Small intestine (tissue), 7 donors: ENCODE measurements around the gene FASTK. TPM values are rescaled to one million over a fixed set of nuclear protein-coding genes. Genes with fewer than 3 reads are reported as not detected.

Source experiments
- DNase-seq, 2 donors: peaks; one replicate each; pipeline versions ENCODE4 v3.0.0 to v3.0.0-alpha.2; 2013
- FAIRE-seq: peaks from 2 replicates; lab custom pipeline; 2012; peaks lifted over from hg19 to GRCh38; lab: Jason Lieb, UNC
- H3K27ac ChIP-seq, 3 donors: one replicate each; pipeline ENCODE4 v1.5.1; 2013; ENCODE audit warnings: low read length in 2 of 3, mild to moderate bottlenecking in 2 of 3, control low read depth in 1 of 3, inconsistent platforms in 1 of 3, low read depth in 1 of 3, moderate library complexity in 1 of 3
- H3K27me3 ChIP-seq, 3 donors: one replicate each; pipeline ENCODE4 v1.6.1; 2013; ENCODE audit warnings: low read length in 3 of 3, inconsistent platforms in 1 of 3; ENCODE audit not compliant: control insufficient read depth in 3 of 3, insufficient read depth in 3 of 3
- H3K36me3 ChIP-seq, 3 donors: one replicate each; pipeline ENCODE4 v1.6.1; 2013; ENCODE audit warnings: low read length in 3 of 3, inconsistent platforms in 1 of 3, low read depth in 1 of 3, mild to moderate bottlenecking in 1 of 3, moderate library complexity in 1 of 3; ENCODE audit not compliant: control insufficient read depth in 3 of 3, insufficient read depth in 2 of 3
- H3K4me1 ChIP-seq, 3 donors: one replicate each; pipeline ENCODE4 v1.6.1; 2013; ENCODE audit warnings: low read length in 2 of 3, inconsistent platforms in 1 of 3, low read depth in 1 of 3, mild to moderate bottlenecking in 1 of 3, moderate library complexity in 1 of 3; ENCODE audit not compliant: control insufficient read depth in 3 of 3, insufficient read depth in 2 of 3
- H3K4me3 ChIP-seq, 3 donors: one replicate each; pipeline ENCODE4 v1.5.1; 2013; ENCODE audit warnings: low read length in 3 of 3, control low read depth in 1 of 3, inconsistent platforms in 1 of 3, low read depth in 1 of 3, mild to moderate bottlenecking in 1 of 3, moderate library complexity in 1 of 3
- H3K9me3 ChIP-seq, 2 donors: one replicate each; pipeline ENCODE4 v1.6.1; 2013; ENCODE audit warnings: low read depth in 1 of 2, low read length in 1 of 2; ENCODE audit not compliant: control insufficient read depth in 2 of 2, insufficient read depth in 1 of 2
- WGBS, 3 donors: extraction: QIAGEN DNeasy Blood & Tissue Kit; methylation state at CpG; one replicate each; pipeline ENCODE4 v1.1.7; 2013; 5-methylcytosine and 5-hydroxymethylcytosine counted together
- polyA plus RNA-seq, 4 donors: library from polyadenylated mRNA; stranded (reverse) in 3 of 4; unstranded in 1 of 4; fragments of 200-250 nt in 3 of 4; fragments of 120-200 nt in 1 of 4; gene quantifications; one replicate each; pipeline versions ENCODE4 v1.2.1 to v1.2.3, GENCODE V29; 2013
- donor health status: healthy with polysubstance abuse.
- donor health status: control.
- donor health status: control.
- donor health status: Bipolar disorder and iron deficiency.
- donor health status: healthy.

The FASTK gene
- polyA plus RNA-seq, 4 donors = 95.2 to 248 (median 126) TPM

- no peaks in the 10 kb centered on the region for H3K4me1 ChIP-seq
- 93 to 95% (median 93%) methylated on average over 26 to 39 of the region's 39 CpGs for WGBS, 3 donors
- no peak overlapping the region for H3K27ac ChIP-seq
- FAIRE-seq (no peak), DNase-seq (no peak)
- H3K9me3 ChIP-seq = no peaks in the 10 kb centered on the region
- H3K36me3 ChIP-seq = peaks cover 16 to 100% (median 22%) of the 10 kb centered on the region in 3 donors
- H3K27me3 ChIP-seq = no peaks in the 10 kb centered on the region
- H3K4me3 ChIP-seq = no peak overlapping the region
Observed at GRCh38 chr7:151071032-151071866, 9.4 kb downstream of the FASTK start.

DNA sequence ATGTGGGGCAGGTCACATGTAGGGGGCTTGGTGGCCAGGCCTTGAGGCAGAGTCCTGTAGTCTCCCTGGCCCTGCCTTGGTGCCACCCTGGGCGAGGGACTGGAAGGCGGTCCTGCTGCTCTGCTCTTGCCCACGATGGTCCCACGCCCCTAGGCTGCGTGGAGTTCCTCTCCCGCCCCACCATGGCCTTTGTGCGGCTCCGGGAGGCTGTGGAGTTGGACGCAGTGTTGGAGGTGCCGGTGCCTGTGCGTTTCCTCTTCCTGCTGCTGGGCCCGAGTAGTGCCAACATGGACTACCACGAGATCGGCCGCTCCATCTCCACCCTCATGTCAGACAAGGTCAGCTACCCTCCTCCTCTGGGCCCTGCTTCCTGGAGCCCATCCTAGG, 10.0 kb downstream of the FASTK start:
- 91 to 94% (median 94%) methylated on average over 15 of the region's 15 CpGs for WGBS, 3 donors
- Histone ChIP-seq H3K4me1 (no peaks in the 10 kb centered on the region), H3K27ac (no peak overlapping the region), H3K27me3 (no peaks in the 10 kb centered on the region), H3K36me3 (peaks cover 11 to 100% (median 25%) of the 10 kb centered on the region in 3 donors), H3K9me3 (no peaks in the 10 kb centered on the region), H3K4me3 (no peak overlapping the region)
- DNase-seq (no peak), FAIRE-seq (no peak)

- FAIRE-seq (no peak), DNase-seq (no peak)
- H3K36me3 ChIP-seq = peaks cover 10 to 100% (median 25%) of the 10 kb centered on the region in 3 donors
- H3K27me3 ChIP-seq = no peaks in the 10 kb centered on the region
- no peak overlapping the region for H3K4me3 ChIP-seq
- no peaks in the 10 kb centered on the region for H3K4me1 ChIP-seq
- 86 to 90% (median 90%) methylated on average over 17 of the region's 17 CpGs for WGBS, 3 donors
- H3K27ac ChIP-seq = no peak overlapping the region
- no peaks in the 10 kb centered on the region for H3K9me3 ChIP-seq
Observed at GRCh38 chr7:151069841-151070573, 10.6 kb downstream of the FASTK start.

DNA sequence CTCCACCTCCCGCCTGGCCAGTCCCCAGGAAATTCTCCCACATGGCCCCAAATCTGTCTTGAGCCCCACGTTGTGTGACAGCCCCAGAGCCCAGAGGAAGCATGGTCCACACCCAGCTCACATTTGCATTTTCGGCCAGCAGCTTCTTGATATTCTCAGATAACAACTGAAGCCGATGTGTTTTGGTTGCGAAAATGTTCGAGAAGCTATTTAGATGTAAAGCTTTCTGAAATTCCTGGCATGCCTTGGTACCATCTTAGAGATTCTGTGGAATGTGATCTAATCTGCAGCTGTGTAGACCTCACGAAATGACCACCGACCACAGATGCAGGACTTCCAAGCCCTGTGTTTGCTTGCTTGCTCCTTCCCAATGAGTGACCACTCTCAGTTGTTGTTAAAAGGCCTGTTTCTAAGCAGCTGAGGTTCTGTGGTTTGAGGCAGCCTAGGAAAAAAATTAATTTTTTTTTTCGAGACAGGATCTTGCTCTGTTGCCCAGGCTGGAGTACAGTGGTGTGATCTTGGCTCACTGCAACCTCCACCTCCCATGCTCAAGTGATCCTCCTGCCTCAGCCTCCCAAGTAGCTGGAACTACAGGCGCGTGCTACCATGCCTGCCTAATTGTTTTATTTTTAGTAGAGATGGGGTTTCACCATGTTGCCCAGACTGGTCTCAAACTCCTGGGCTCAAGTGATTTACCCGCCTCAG, 12.4 kb downstream of the FASTK start:
- DNase-seq (no peak), FAIRE-seq (no peak)
- H3K9me3 ChIP-seq = no peaks in the 10 kb centered on the region
- no peak overlapping the region for H3K4me3 ChIP-seq
- no peaks in the 10 kb centered on the region for H3K27me3 ChIP-seq
- WGBS, 3 donors = 88 to 96% (median 93%) methylated on average over 12 of the region's 12 CpGs
- H3K36me3 ChIP-seq = peaks cover 9 to 98% (median 29%) of the 10 kb centered on the region in 3 donors
- H3K4me1 ChIP-seq = peaks cover 0 to 7% (median 0%) of the 10 kb centered on the region in 3 donors
- no peak overlapping the region for H3K27ac ChIP-seq

DNA sequence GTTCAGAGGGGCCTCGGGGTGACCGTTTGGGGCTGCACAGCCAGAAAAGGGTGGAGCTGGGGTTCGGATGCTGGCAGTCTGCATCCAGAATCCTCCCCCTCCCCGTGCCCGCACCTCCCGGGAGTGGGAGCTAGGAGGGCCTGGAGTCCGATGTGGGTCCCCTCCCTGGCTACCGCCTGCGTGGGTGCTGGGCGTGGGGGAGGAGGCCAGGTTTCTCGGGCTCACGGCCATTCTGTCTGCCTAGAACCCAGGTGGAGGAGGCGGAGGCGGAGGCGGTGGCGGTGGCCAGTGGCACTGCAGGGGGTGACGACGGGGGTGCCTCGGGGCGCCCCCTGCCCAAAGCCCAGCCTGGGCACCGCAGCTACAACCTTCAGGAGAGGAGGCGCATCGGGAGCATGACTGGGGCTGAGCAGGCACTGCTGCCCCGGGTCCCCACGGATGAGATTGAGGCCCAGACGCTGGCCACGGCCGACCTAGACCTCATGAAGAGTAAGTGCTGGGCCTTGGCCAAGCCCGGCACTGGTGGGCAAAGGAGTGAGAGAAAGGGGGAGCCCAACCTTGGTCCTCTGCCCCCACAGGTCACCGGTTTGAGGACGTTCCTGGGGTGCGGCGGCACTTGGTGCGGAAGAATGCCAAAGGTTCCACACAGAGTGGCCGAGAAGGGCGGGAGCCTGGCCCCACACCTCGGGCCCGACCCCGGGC, 14.2 kb downstream of the FASTK start:
- 90 to 94% (median 94%) methylated on average over 36 to 39 of the region's 39 CpGs for WGBS, 3 donors
- peaks cover 0 to 15% (median 0%) of the 10 kb centered on the region in 3 donors for H3K4me1 ChIP-seq
- no peaks in the 10 kb centered on the region for H3K27me3 ChIP-seq
- H3K4me3 ChIP-seq = no peak overlapping the region
- H3K9me3 ChIP-seq = no peaks in the 10 kb centered on the region
- H3K27ac ChIP-seq = no peak overlapping the region
- peaks cover 9 to 90% (median 22%) of the 10 kb centered on the region in 3 donors for H3K36me3 ChIP-seq
- no peak for FAIRE-seq
- DNase-seq = no peak

GRCh38 chr7:151065516-151065915, 15.1 kb downstream of the FASTK start:
- no peak for FAIRE-seq
- no peaks in the 10 kb centered on the region for H3K27me3 ChIP-seq
- H3K9me3 ChIP-seq = no peaks in the 10 kb centered on the region
- peaks cover 9 to 81% (median 22%) of the 10 kb centered on the region in 3 donors for H3K36me3 ChIP-seq
- DNase-seq = no peak
- WGBS, 3 donors = 80 to 84% (median 83%) methylated on average over 14 of the region's 14 CpGs
- H3K4me1 ChIP-seq = peaks cover 0 to 24% (median 7%) of the 10 kb centered on the region in 3 donors
- no peak overlapping the region for H3K4me3 ChIP-seq
- H3K27ac ChIP-seq = no peak overlapping the region

DNA sequence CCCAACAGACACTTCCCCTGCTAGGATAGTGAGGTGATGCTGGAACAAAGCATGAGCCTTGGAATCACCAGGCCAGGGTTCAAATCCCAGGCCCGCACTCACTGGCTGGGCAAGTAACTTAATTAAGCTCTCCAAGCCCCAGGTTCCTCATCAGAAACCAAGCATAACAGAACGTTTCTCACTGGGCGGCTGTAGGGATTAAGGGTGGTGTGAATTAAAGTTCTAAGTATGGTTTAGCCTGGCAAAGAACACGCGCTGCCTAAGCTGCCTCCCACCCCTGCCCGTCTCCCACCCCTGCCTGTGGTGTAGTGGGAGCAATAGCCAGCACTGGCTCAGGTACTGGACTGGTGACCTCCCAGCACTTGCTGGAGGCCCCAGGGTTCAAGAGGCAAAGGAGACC, 15.6 kb downstream of the FASTK start:
- Histone ChIP-seq H3K27me3 (no peaks in the 10 kb centered on the region), H3K27ac (no peak overlapping the region), H3K4me1 (peaks cover 0 to 27% (median 9%) of the 10 kb centered on the region in 3 donors), H3K36me3 (peaks cover 9 to 76% (median 22%) of the 10 kb centered on the region in 3 donors), H3K9me3 (no peaks in the 10 kb centered on the region), H3K4me3 (no peak overlapping the region)
- 88 to 93% (median 93%) methylated on average over 6 of the region's 6 CpGs for WGBS, 3 donors
- DNase-seq (no peak), FAIRE-seq (no peak)
